ENCODE data around the gene SAP30.
A peak's percentile ranks its signal among the peaks of the same experiment; 100 is the strongest.

Gene SAP30

GRCh38 chr4:173370477-173371291, at the start of gene SAP30:
Gene SAP30, plus strand, starts transcription at chr4:173370954. Its CDS starts 229 bp downstream, at chr4:173371183.
- peak; percentile 94 to 95 for DNase-seq (ENCODE audit: low read depth in 2 of 2)

GRCh38 chr4:173325007-173325736, 45.6 kb upstream of the SAP30 start:
- no peak for DNase-seq (ENCODE audit: low read depth in 2 of 2)

- no peak for DNase-seq (ENCODE audit: low read depth in 2 of 2)
Observed at GRCh38 chr4:173328236-173328901, 42.4 kb upstream of the SAP30 start.

GRCh38 chr4:173330590-173330989, 40.2 kb upstream of the SAP30 start:
- no peak for DNase-seq (ENCODE audit: low read depth in 2 of 2)

GRCh38 chr4:173332021-173332487, 38.7 kb upstream of the SAP30 start:
- DNase-seq (ENCODE audit: low read depth in 2 of 2): no peak

- peak; percentile 5 to 11 for DNase-seq (ENCODE audit: low read depth in 2 of 2)
Observed at GRCh38 chr4:173332963-173333657, 37.6 kb upstream of the SAP30 start.

GRCh38 chr4:173333658-173334084, 37.1 kb upstream of the SAP30 start:
- peak in 1 of 2 donors; percentile 23 for DNase-seq (ENCODE audit: low read depth in 2 of 2)

GRCh38 chr4:173334085-173334890, 36.5 kb upstream of the SAP30 start, which contains the start of gene HMGB2:
Gene HMGB2, minus strand, starts transcription at chr4:173334358. Its CDS starts 709 bp downstream, at chr4:173333649.
- peak; percentile 98 to 100 for DNase-seq (ENCODE audit: low read depth in 2 of 2)

- peak in 1 of 2 donors; percentile 42 for DNase-seq (ENCODE audit: low read depth in 2 of 2)
Observed at GRCh38 chr4:173334891-173335752, 35.6 kb upstream of the SAP30 start.

GRCh38 chr4:173337463-173337862, 33.3 kb upstream of the SAP30 start:
- DNase-seq (ENCODE audit: low read depth in 2 of 2): no peak

GRCh38 chr4:173343832-173344397, 26.8 kb upstream of the SAP30 start:
- no peak for DNase-seq (ENCODE audit: low read depth in 2 of 2)

GRCh38 chr4:173345648-173346047, 25.1 kb upstream of the SAP30 start:
- DNase-seq (ENCODE audit: low read depth in 2 of 2): no peak

GRCh38 chr4:173346074-173346473, 24.7 kb upstream of the SAP30 start:
- DNase-seq (ENCODE audit: low read depth in 2 of 2): no peak

GRCh38 chr4:173347467-173347866, 23.3 kb upstream of the SAP30 start:
- no peak for DNase-seq (ENCODE audit: low read depth in 2 of 2)

GRCh38 chr4:173357939-173358338, 12.8 kb upstream of the SAP30 start:
- DNase-seq (ENCODE audit: low read depth in 2 of 2): no peak

- no peak for DNase-seq (ENCODE audit: low read depth in 2 of 2)
Observed at GRCh38 chr4:173360587-173361221, 10.1 kb upstream of the SAP30 start.

- DNase-seq (ENCODE audit: low read depth in 2 of 2): no peak
Observed at GRCh38 chr4:173362666-173363065, 8.1 kb upstream of the SAP30 start.

- no peak for DNase-seq (ENCODE audit: low read depth in 2 of 2)
Observed at GRCh38 chr4:173365359-173365996, 5.3 kb upstream of the SAP30 start.

Measured in stimulated activated CD4-positive, alpha-beta T cell treated with anti-CD3 and anti-CD28 coated beads, Interleukin-4, amount 100 ng/mL, for 48 hours (primary cell).